OCI-LY1 (cell line): Measurements from ENCODE around the gene CARD18.

Experiments used
- H2AFZ ChIP-seq: fragments of 200-600 bp; sonication (generic), shearing (Covaris generic); 2 replicates; pipeline ENCODE4 v1.6.0; 2014; ENCODE audit warnings: antibody characterized with exemption, mild to moderate bottlenecking, low read length
- H3F3A ChIP-seq: fragments of 200-600 bp; sonication (generic), shearing (Covaris generic); 2 replicates; pipeline ENCODE4 v1.6.0; 2014; ENCODE audit warnings: mild to moderate bottlenecking, antibody characterized with exemption, low read length, moderate library complexity; ENCODE audit not compliant: insufficient read depth
- H3K27ac ChIP-seq: fragments of 200-600 bp; sonication (generic); 2 replicates; pipeline ENCODE4 v1.5.1; 2014; ENCODE audit warnings: low read length, mixed run types, mild to moderate bottlenecking, low read depth; ENCODE audit not compliant: poor library complexity, severe bottlenecking
- H3K27me3 ChIP-seq: fragments of 200-600 bp; sonication (generic); 2 replicates; pipeline ENCODE4 v1.6.0; 2014; ENCODE audit warnings: antibody characterized with exemption, mild to moderate bottlenecking, low read length, moderate library complexity; ENCODE audit not compliant: insufficient read depth
- H3K36me3 ChIP-seq: fragments of 200-600 bp; sonication (generic); 2 replicates; pipeline ENCODE4 v1.6.1; 2014; ENCODE audit warnings: mild to moderate bottlenecking, antibody characterized with exemption, low read length, moderate library complexity, mixed read lengths; ENCODE audit not compliant: insufficient read depth
- H3K4me1 ChIP-seq: fragments of 200-600 bp; sonication (generic); 2 replicates; pipeline ENCODE4 v1.5.1; 2014; ENCODE audit warnings: mild to moderate bottlenecking, low read length, moderate library complexity; ENCODE audit not compliant: insufficient read depth, severe bottlenecking
- H3K4me2 ChIP-seq: fragments of 200-600 bp; sonication (generic), shearing (Covaris generic); 2 replicates; pipeline ENCODE4 v1.6.1; 2014; ENCODE audit warnings: low read length
- H3K4me3 ChIP-seq: fragments of 200-600 bp; sonication (generic); 2 replicates; pipeline ENCODE4 v1.5.1; 2014; ENCODE audit warnings: low read length, low read depth, mild to moderate bottlenecking, mixed read lengths; ENCODE audit not compliant: poor library complexity, severe bottlenecking
- H3K79me2 ChIP-seq: fragments of 200-600 bp; shearing (Covaris generic); 2 replicates; pipeline ENCODE4 v1.6.1; 2016; ENCODE audit warnings: mixed run types, low read length, mixed read lengths; ENCODE audit not compliant: insufficient read depth
- H3K9ac ChIP-seq: fragments of 200-600 bp; sonication (generic), shearing (Covaris generic); 2 replicates; pipeline ENCODE4 v1.6.1; 2014; ENCODE audit warnings: mild to moderate bottlenecking, low read length, mixed read lengths
- H3K9me2 ChIP-seq: fragments of 200-600 bp; sonication (generic), shearing (Covaris generic); 2 replicates; pipeline ENCODE4 v1.6.1; 2014; ENCODE audit warnings: low read depth, mild to moderate bottlenecking, low read length, mixed read lengths
- H3K9me3 ChIP-seq: fragments of 200-600 bp; shearing (Covaris generic); 2 replicates; pipeline ENCODE4 v1.6.1; 2014; ENCODE audit warnings: low read length, mixed read lengths
- H4K20me1 ChIP-seq: fragments of 200-600 bp; sonication (generic), shearing (Covaris generic); 2 replicates; pipeline ENCODE4 v1.6.0; 2016; ENCODE audit warnings: mild to moderate bottlenecking, low read length; ENCODE audit not compliant: insufficient read depth
- CTCF ChIP-seq: fragments of 200-600 bp; sonication (generic), shearing (Covaris generic); IDR thresholded peaks from 2 replicates; pipeline ENCODE4 v1.5.1; 2017; ENCODE audit warnings: mild to moderate bottlenecking, antibody characterized with exemption, low read length, moderate library complexity, mixed read lengths
- EZH2 ChIP-seq: fragments of 200-600 bp; sonication (generic), shearing (Covaris generic); IDR thresholded peaks from 2 replicates; pipeline ENCODE4 v1.8.0; 2017; ENCODE audit warnings: borderline replicate concordance, mixed run types, mild to moderate bottlenecking, antibody characterized with exemption, low read length, moderate library complexity, mixed read lengths

CARD18 gene

GRCh38 chr11:105181521-105181920, 42.0 kb upstream of the CARD18 start:
- H3K36me3 ChIP-seq, result no peaks in the 10 kb centered on the region
- no peak for TF ChIP-seq EZH2
- TF ChIP-seq CTCF, result no peak
- no peaks in the 10 kb centered on the region for H3K27me3 ChIP-seq
- H3K9ac ChIP-seq, result no peak overlapping the region
- no peaks in the 10 kb centered on the region for H4K20me1 ChIP-seq
- H2AFZ ChIP-seq, result no peak overlapping the region
- no peaks in the 10 kb centered on the region for H3F3A ChIP-seq
- no peaks in the 10 kb centered on the region for H3K4me1 ChIP-seq
- H3K9me3 ChIP-seq, result no peaks in the 10 kb centered on the region
- no peaks in the 10 kb centered on the region for H3K9me2 ChIP-seq
- no peaks in the 10 kb centered on the region for H3K79me2 ChIP-seq
- H3K4me2 ChIP-seq, result no peak overlapping the region
- no peak overlapping the region for H3K4me3 ChIP-seq
- no peak overlapping the region for H3K27ac ChIP-seq

- Histone ChIP-seq H3K4me1 (no peaks in the 10 kb centered on the region), H3K4me3 (no peak overlapping the region), H3F3A (no peaks in the 10 kb centered on the region), H3K9me3 (no peaks in the 10 kb centered on the region), H4K20me1 (no peaks in the 10 kb centered on the region), H3K79me2 (no peaks in the 10 kb centered on the region), H3K27ac (no peak overlapping the region), H3K9me2 (no peaks in the 10 kb centered on the region), H2AFZ (no peak overlapping the region), H3K9ac (no peak overlapping the region), H3K4me2 (no peak overlapping the region), H3K36me3 (no peaks in the 10 kb centered on the region), H3K27me3 (no peaks in the 10 kb centered on the region)
- TF ChIP-seq EZH2 (no peak), CTCF (no peak)
Measured at GRCh38 chr11:105181100-105181499, 41.5 kb upstream of the CARD18 start.

GRCh38 chr11:105179542-105180278, 40.1 kb upstream of the CARD18 start:
- Histone ChIP-seq H3K4me3 (no peak overlapping the region), H2AFZ (no peak overlapping the region), H3K9ac (no peak overlapping the region), H3K27me3 (no peaks in the 10 kb centered on the region), H3K36me3 (no peaks in the 10 kb centered on the region), H3K9me2 (no peaks in the 10 kb centered on the region), H3K27ac (no peak overlapping the region), H3K79me2 (no peaks in the 10 kb centered on the region), H3K4me2 (no peak overlapping the region), H3K4me1 (no peaks in the 10 kb centered on the region), H4K20me1 (no peaks in the 10 kb centered on the region), H3K9me3 (no peaks in the 10 kb centered on the region), H3F3A (no peaks in the 10 kb centered on the region)
- TF ChIP-seq EZH2, result no peak
- no peak for TF ChIP-seq CTCF
